K562 (cell line): Measurements from ENCODE around the gene CASTOR1. TPM values are rescaled to one million over a fixed set of nuclear protein-coding genes. Genes with fewer than 3 reads are reported as not detected.

Source experiments
- ATAC-seq: fragments of 200-7000 bp; cut with Tn5 transposase; 3 replicates; pipeline ENCODE4 v1.9.1; 2020; ENCODE audit warnings: moderate library complexity
- BruUV-seq: library from RNA; stranded (reverse); fragments of 400-500 nt; replicated peaks from 2 replicates; lab custom pipeline; 2021; lab: Mats Ljungman, UMichigan
- CTCF ChIA-PET: fragments of 300-600 bp; formaldehyde crosslinking; extraction: SDS; loops from one replicate; lab custom pipeline; 2021; ENCODE audit warnings: low intra/inter-chr PET ratio; lab: Yijun Ruan, JAX
- POLR2A ChIA-PET: fragments of 300-600, 350-650 bp; sonication (Branson Sonifier 250); formaldehyde crosslinking; extraction: SDS; loops from one replicate; lab custom pipeline; 2021; ENCODE audit warnings: antibody characterized with exemption, inconsistent platforms; lab: Yijun Ruan, JAX
- DNase-seq, 4 experiments: peaks; one replicate each; pipeline versions ENCODE4 v3.0.0 to v3.0.0-alpha.2; 2011 to 2018; ENCODE audit warnings: low spot score in 3 of 4, mixed read lengths in 3 of 4; ENCODE audit errors: extremely low read depth in 1 of 4
- FAIRE-seq: peaks from 2 replicates; lab custom pipeline; 2011; peaks lifted over from hg19 to GRCh38; lab: Jason Lieb, UNC
- H2AFZ ChIP-seq: 2 replicates; pipeline ENCODE4 v1.6.0; 2011; ENCODE audit warnings: low read depth, low read length, control low read depth, inconsistent platforms
- H3K27ac ChIP-seq: fragments of 200-600 bp; 3 replicates; pipeline ENCODE4 v1.8.0; 2011; ENCODE audit warnings: low read depth, mild to moderate bottlenecking, control low read depth, inconsistent platforms, low read length, moderate library complexity, mixed read lengths; ENCODE audit errors: extremely low read depth
- H3K27me3 ChIP-seq, 2 experiments: fragments of 300-600 bp in 1 of 2; 2 replicates in 1 of 2; 3 replicates in 1 of 2; pipeline versions ENCODE4 v1.6.0 to v1.8.0; 2011; ENCODE audit warnings: inconsistent platforms in 2 of 2, low read length in 2 of 2, mild to moderate bottlenecking in 1 of 2, mixed read lengths in 1 of 2, moderate library complexity in 1 of 2; ENCODE audit not compliant: control insufficient read depth in 2 of 2, insufficient read depth in 2 of 2
- H3K36me3 ChIP-seq: fragments of 300-600 bp; 3 replicates; pipeline ENCODE4 v1.8.0; 2011; ENCODE audit warnings: mild to moderate bottlenecking, low read length, inconsistent platforms; ENCODE audit not compliant: control insufficient read depth, insufficient read depth
- H3K4me1 ChIP-seq, 2 experiments: fragments of 200-600 bp in 1 of 2; replicated peaks in 1 of 2; 2 replicates in 1 of 2; 3 replicates in 1 of 2; pipeline versions ENCODE4 v1.5.1 to v1.8.0; 2011; ENCODE audit warnings: inconsistent platforms in 2 of 2, low read length in 2 of 2, mild to moderate bottlenecking in 1 of 2, mixed read lengths in 1 of 2, moderate library complexity in 1 of 2; ENCODE audit not compliant: control insufficient read depth in 2 of 2, insufficient read depth in 2 of 2
- H3K4me2 ChIP-seq: 2 replicates; pipeline ENCODE4 v1.6.1; 2011; ENCODE audit warnings: low read length, control low read depth, inconsistent platforms, mixed read lengths; ENCODE audit not compliant: insufficient read depth
- H3K4me3 ChIP-seq: fragments of 200-600 bp; sonication (generic), shearing (Covaris generic); 2 replicates; pipeline ENCODE4 v1.5.1; 2016; ENCODE audit warnings: control low read depth, inconsistent platforms
- H3K79me2 ChIP-seq: fragments of 200-600 bp; 3 replicates; pipeline ENCODE4 v1.8.0; 2011; ENCODE audit warnings: low read length, inconsistent platforms; ENCODE audit not compliant: control insufficient read depth, insufficient read depth
- H3K9ac ChIP-seq, 2 experiments: 2 replicates each; pipeline versions ENCODE4 v1.6.0 to v1.6.1; 2011; ENCODE audit warnings: low read depth in 2 of 2, low read length in 2 of 2, control low read depth in 1 of 2, inconsistent platforms in 1 of 2, mild to moderate bottlenecking in 1 of 2, mixed read lengths in 1 of 2; ENCODE audit not compliant: insufficient read depth in 1 of 2
- H3K9me1 ChIP-seq: one replicate; pipeline ENCODE4 v1.6.0; 2011; ENCODE audit warnings: inconsistent platforms, mild to moderate bottlenecking, low read length, moderate library complexity; ENCODE audit not compliant: control insufficient read depth, insufficient read depth
- H3K9me3 ChIP-seq: replicated peaks from 2 replicates; pipeline ENCODE4 v1.5.1; 2011; ENCODE audit warnings: low read depth, low read length, inconsistent platforms; ENCODE audit not compliant: control insufficient read depth, insufficient read depth
- H4K20me1 ChIP-seq: replicated peaks from 2 replicates; pipeline ENCODE4 v1.6.1; 2011; ENCODE audit warnings: low read length, inconsistent platforms, mixed read lengths; ENCODE audit not compliant: control insufficient read depth, insufficient read depth
- ATF4 ChIP-seq: fragments of 450-650 bp; formaldehyde crosslinking; IDR thresholded peaks from 2 replicates; pipeline ENCODE4 v1.4.0; 2022; ENCODE audit warnings: mild to moderate bottlenecking, moderate library complexity
- CEBPB ChIP-seq: fragments of 450-650 bp; IDR thresholded peaks from 2 replicates; pipeline ENCODE4 v1.6.1; 2016; ENCODE audit warnings: missing genetic modification characterization, missing compliant biosample characterization
- CTCF ChIP-seq, 3 experiments: IDR thresholded peaks in 2 of 3; conservative IDR thresholded peaks in 1 of 3; 2 replicates each; pipeline ENCODE4 v1.5.1; 2011 to 2012; ENCODE audit warnings: low read length in 3 of 3, mild to moderate bottlenecking in 3 of 3, control low read depth in 2 of 3, improper control_type of control experiment in 1 of 3, inconsistent platforms in 1 of 3, low read depth in 1 of 3, mixed read lengths in 1 of 3, moderate library complexity in 1 of 3; ENCODE audit not compliant: insufficient read depth in 2 of 3
- MAFK ChIP-seq: IDR thresholded peaks from 2 replicates; pipeline ENCODE4 v1.6.1; 2011; ENCODE audit warnings: low read length, improper control_type of control experiment
- POU5F1 ChIP-seq: fragments of 150-350 bp; IDR thresholded peaks from 2 replicates; pipeline ENCODE4 v1.6.1; 2014; ENCODE audit warnings: borderline replicate concordance, low read length, low read depth, mild to moderate bottlenecking; ENCODE audit not compliant: partially characterized antibody
- RCOR1 ChIP-seq, 2 experiments: IDR thresholded peaks; 2 replicates each; pipeline ENCODE4 v1.6.1; 2012; ENCODE audit warnings: low read depth in 2 of 2, low read length in 2 of 2, borderline replicate concordance in 1 of 2, improper control_type of control experiment in 1 of 2
- SREBF1 ChIP-seq: fragments of 150-350 bp; IDR thresholded peaks from 2 replicates; pipeline ENCODE4 v1.6.1; 2014; ENCODE audit warnings: antibody characterized with exemption, low read depth, low read length, borderline replicate concordance
- TEAD1 ChIP-seq, 2 experiments: fragments of 450-650 bp in 1 of 2; sonication (generic) in 1 of 2; formaldehyde crosslinking; IDR thresholded peaks; 2 replicates each; pipeline versions ENCODE4 v1.4.0 to v1.8.0; 2020 to 2022; ENCODE audit warnings: mild to moderate bottlenecking in 2 of 2, missing genetic modification reagents in 1 of 2
- ZKSCAN8 ChIP-seq: fragments of 200-800 bp; sonication (Bioruptor generic); IDR thresholded peaks from 2 replicates; pipeline ENCODE4 v1.6.1; 2016; ENCODE audit warnings: missing genetic modification characterization, missing compliant biosample characterization
- WGBS: fragments of 100-300 bp; shearing (Covaris generic); methylation state at CpG from one replicate; pipeline ENCODE4 v1.1.6; 2016; ENCODE audit warnings: low coverage, mixed read lengths; ENCODE audit not compliant: insufficient coverage; ENCODE audit errors: missing lambda C conversion rate; 5-methylcytosine and 5-hydroxymethylcytosine counted together
- in situ Hi-C: fragments of 300-500 bp; cut with MboI; formaldehyde crosslinking; loops from 4 replicates; pipeline ENCODE4 v1.15.0; 2018; ENCODE audit warnings: inconsistent platforms, mixed read lengths
- intact Hi-C: fragments of 100-400 bp; cut with micrococcal nuclease; formaldehyde crosslinking; loops from 2 replicates; pipeline ENCODE4 v1.14.2; 2022
- polyA plus RNA-seq, 8 experiments: library from polyadenylated mRNA; depleted of rRNA in 4 of 8; stranded (reverse) in 5 of 8; unstranded in 3 of 8; fragments of >200 nt; fragmentation: Nextera tagmentation in 2 of 8; fragmentation: Illumina TruSeq in 1 of 8; extraction: Ambion mirVana in 2 of 8; extraction: Trizol in 1 of 8; gene quantifications; 2 replicates each; pipeline versions ENCODE4 v1.2.1 to v1.2.3, GENCODE V29; 2011 to 2014; ENCODE audit warnings: inconsistent platforms in 1 of 8, missing spikeins in 1 of 8
- total RNA-seq, 7 experiments: library from RNA; depleted of rRNA in 6 of 7; stranded (reverse); fragments of >200 nt in 6 of 7; fragmentation: Illumina TruSeq in 2 of 7; extraction: Trizol in 2 of 7; gene quantifications; 2 replicates each; pipeline versions ENCODE4 v1.2.1 to v1.2.3, GENCODE V29; 2011 to 2021; ENCODE audit warnings: low replicate concordance in 1 of 7

CASTOR1 gene
- total and polyA plus RNA-seq, 9 of the 15 experiments (the other 6 are each of a cell fraction or from before 2014, with no cell fraction given), result 0.35 to 2.6 (median 1.1) TPM

- in situ Hi-C loops, result loop anchor here (10.0 kb wide), 1 partner anchor 319 kb away; the partner anchor contains the start of gene TCN2
- no peaks in the 10 kb centered on the region for H3K27me3 ChIP-seq
- 57% methylated on average over 5 of the region's 8 CpGs for WGBS
These were observed 3.5 kb downstream of the CASTOR1 start for GRCh38 chr22:30285846-30286200.

GRCh38 chr22:30285176-30285845 is 4.0 kb downstream of the CASTOR1 start:
- FAIRE-seq, result no peak
- ATAC-seq, result no peak
- Histone ChIP-seq H3K9me3 (no peaks in the 10 kb centered on the region), H4K20me1 (peaks cover under 1% of the 10 kb centered on the region; the same call in 1 of the 2 replicates), H3K9ac (peak overlapping the region in 1 of 2 experiments; percentile 45; a peak in 1 of 4 replicates), H3K4me1 (peaks cover 18 to 67% of the 10 kb centered on the region in 2 experiments; a peak in 4 of 5 replicates), H3K36me3 (no peaks in the 10 kb centered on the region), H3K27me3 (no peaks in the 10 kb centered on the region), H3K79me2 (no peaks in the 10 kb centered on the region), H3K4me3 (no peak overlapping the region), H3K4me2 (no peak overlapping the region), H2AFZ (no peak overlapping the region), H3K9me1 (no peaks in the 10 kb centered on the region), H3K27ac (no peak overlapping the region)
- intact Hi-C loops (no loop called here), in situ Hi-C loops (loop anchor here (10.0 kb wide), 1 partner anchor 319 kb away; the partner anchor contains the start of gene TCN2)
- no TSS peak for BruUV-seq
- CTCF ChIA-PET, result no interaction called here
- POLR2A ChIA-PET, result interaction anchor here (0.6 to 0.7 kb wide), 2 partner anchors 14 to 71 kb away, joined by 3 read pairs; partner anchors contain the start of gene SF3A1
- 74% methylated on average over 16 of the region's 27 CpGs for WGBS
- DNase-seq, result no peak
- no peak for TF ChIP-seq CTCF (IDR thresholded peaks at IDR 0.05 in 2 of 3, conservative IDR thresholded peaks at IDR 0.05 in 1 of 3; ENCODE audit: insufficient read depth in 2 of 3, low read depth in 1 of 3, low read length in 3 of 3)
- no peak for TF ChIP-seq MAFK
- no peak for TF ChIP-seq ZKSCAN8 (CRISPR knock-in tag)
- no peak for TF ChIP-seq POU5F1
- no peak for TF ChIP-seq ATF4 (CRISPR knock-in tag)
- no peak for TF ChIP-seq CEBPB (tag)

More at GRCh38 chr22:30285846-30286200, 3.5 kb downstream of the CASTOR1 start:
- Histone ChIP-seq H2AFZ (no peak overlapping the region), H3K36me3 (no peaks in the 10 kb centered on the region), H3K4me2 (no peak overlapping the region), H4K20me1 (peaks cover 6% of the 10 kb centered on the region; the same call in 1 of the 2 replicates), H3K4me3 (no peak overlapping the region), H3K9me3 (no peaks in the 10 kb centered on the region), H3K9me1 (no peaks in the 10 kb centered on the region), H3K27ac (no peak overlapping the region), H3K4me1 (peaks cover 21 to 72% of the 10 kb centered on the region in 2 experiments; a peak in 4 of 5 replicates), H3K9ac (peak overlapping the region in 1 of 2 experiments; percentile 45; a peak in 1 of 4 replicates), H3K79me2 (no peaks in the 10 kb centered on the region)
- CTCF ChIA-PET, result interaction anchor here (1.1 to 2.8 kb wide), 3 partner anchors 23 to 177 kb away, joined by 3 to 23 read pairs (median 17); no protein-coding TSS in a partner anchor
- ATAC-seq, result no peak
- TF ChIP-seq RCOR1 (IDR thresholded peaks at IDR 0.05; ENCODE audit: borderline replicate concordance in 1 of 2, low read depth in 2 of 2, low read length in 2 of 2) (no peak), SREBF1 (no peak), TEAD1 (CRISPR knock-in tag; IDR thresholded peaks at IDR 0.05) (no peak)
- intact Hi-C loops, result loop anchor here (1.0 kb wide), 1 partner anchor 23 kb away; no protein-coding TSS in a partner anchor
- POLR2A ChIA-PET, result interaction anchor here (0.6 kb wide), 1 partner anchor 71 kb away, joined by 3 read pairs; the partner anchor contains the start of gene SF3A1
- BruUV-seq, result no TSS peak
- no peak for FAIRE-seq
- no peak for DNase-seq
